ENCODE results near the gene CFDP1.

DNA sequence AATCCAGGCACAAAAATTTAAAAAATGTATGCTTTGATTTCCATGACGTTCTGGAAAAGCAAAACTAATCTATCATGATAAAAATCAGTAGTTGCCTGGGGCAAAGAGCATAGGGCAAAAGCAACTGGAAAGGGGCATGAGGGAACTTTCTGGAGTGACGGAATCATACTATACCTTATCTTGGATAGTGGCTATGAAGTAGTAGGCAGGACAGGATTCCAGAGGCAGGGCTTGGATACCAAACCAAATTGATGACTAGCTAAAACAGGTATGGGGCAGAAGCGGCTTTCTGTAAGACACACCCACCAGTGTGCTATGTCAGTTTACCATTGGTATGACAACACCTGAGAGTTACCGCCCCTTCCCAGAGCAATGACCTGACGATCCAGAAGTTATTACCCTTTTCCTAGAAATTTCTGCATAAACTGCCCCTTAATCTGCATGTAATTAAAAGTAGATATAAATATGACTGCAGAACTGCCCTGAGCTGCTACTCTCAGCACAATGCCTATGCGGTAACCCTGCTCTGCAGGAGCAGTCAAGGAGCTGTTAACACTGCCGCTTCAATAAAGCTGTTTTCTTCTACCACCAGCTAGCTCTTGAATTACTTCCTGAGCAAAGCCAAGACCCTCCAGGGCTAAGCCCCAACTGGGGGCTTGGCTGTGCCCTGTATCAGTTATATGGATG, 56.7 kb downstream of the CFDP1 start:
- TF ChIP-seq, protein P1, sequence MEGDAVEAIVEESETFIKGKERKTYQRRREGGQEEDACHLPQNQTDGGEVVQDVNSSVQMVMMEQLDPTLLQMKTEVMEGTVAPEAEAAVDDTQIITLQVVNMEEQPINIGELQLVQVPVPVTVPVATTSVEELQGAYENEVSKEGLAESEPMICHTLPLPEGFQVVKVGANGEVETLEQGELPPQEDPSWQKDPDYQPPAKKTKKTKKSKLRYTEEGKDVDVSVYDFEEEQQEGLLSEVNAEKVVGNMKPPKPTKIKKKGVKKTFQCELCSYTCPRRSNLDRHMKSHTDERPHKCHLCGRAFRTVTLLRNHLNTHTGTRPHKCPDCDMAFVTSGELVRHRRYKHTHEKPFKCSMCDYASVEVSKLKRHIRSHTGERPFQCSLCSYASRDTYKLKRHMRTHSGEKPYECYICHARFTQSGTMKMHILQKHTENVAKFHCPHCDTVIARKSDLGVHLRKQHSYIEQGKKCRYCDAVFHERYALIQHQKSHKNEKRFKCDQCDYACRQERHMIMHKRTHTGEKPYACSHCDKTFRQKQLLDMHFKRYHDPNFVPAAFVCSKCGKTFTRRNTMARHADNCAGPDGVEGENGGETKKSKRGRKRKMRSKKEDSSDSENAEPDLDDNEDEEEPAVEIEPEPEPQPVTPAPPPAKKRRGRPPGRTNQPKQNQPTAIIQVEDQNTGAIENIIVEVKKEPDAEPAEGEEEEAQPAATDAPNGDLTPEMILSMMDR (IDR thresholded peaks at IDR 0.05) = no peak
- no peak for TF ChIP-seq POLR2A (IDR thresholded peaks at IDR 0.05)
